B cell (primary cell): ENCODE data around the gene FAIM.

ENCODE experiments used
- EZH2 ChIP-seq: IDR thresholded peaks from 2 replicates; pipeline ENCODE4 v1.6.1; 2012; ENCODE audit warnings: borderline replicate concordance, low read depth, mild to moderate bottlenecking, moderate library complexity, low read length; ENCODE audit not compliant: insufficient read depth, poor library complexity, severe bottlenecking
- TF ChIP-seq, protein P1 (sequence below): fragments of 200-600 bp; IDR thresholded peaks from one replicate; pipeline ENCODE4 v1.8.0; 2022; ENCODE audit warnings: antibody characterized with exemption, mild to moderate bottlenecking

DNA sequence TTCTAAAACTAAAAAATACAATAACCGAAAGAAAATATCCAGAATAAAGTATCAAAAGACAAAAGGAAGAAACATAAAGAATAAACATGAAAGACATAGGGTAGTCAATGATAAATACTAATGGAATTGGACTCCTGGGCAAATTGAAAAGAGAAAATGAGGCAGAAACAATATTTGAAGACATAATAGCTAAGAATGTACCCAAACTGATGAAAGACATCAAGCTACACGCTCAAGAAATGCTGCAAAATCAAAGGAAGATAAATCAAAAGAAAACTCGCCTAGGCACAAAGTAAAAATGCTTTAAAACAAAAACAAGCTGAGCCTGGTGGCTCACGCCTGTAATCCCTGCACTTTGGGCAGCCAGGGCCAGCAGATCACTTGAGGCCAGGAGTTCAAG, 49.4 kb upstream of the FAIM start:
- TF ChIP-seq, protein P1, sequence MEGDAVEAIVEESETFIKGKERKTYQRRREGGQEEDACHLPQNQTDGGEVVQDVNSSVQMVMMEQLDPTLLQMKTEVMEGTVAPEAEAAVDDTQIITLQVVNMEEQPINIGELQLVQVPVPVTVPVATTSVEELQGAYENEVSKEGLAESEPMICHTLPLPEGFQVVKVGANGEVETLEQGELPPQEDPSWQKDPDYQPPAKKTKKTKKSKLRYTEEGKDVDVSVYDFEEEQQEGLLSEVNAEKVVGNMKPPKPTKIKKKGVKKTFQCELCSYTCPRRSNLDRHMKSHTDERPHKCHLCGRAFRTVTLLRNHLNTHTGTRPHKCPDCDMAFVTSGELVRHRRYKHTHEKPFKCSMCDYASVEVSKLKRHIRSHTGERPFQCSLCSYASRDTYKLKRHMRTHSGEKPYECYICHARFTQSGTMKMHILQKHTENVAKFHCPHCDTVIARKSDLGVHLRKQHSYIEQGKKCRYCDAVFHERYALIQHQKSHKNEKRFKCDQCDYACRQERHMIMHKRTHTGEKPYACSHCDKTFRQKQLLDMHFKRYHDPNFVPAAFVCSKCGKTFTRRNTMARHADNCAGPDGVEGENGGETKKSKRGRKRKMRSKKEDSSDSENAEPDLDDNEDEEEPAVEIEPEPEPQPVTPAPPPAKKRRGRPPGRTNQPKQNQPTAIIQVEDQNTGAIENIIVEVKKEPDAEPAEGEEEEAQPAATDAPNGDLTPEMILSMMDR = no peak
- TF ChIP-seq EZH2 = no peak
